GM12873 (cell line): ENCODE results near the gene TP53BP1.

ENCODE experiments used
- CTCF ChIP-seq: IDR thresholded peaks from 2 replicates; pipeline ENCODE4 v1.5.1; 2012; ENCODE audit warnings: low read depth, mild to moderate bottlenecking, moderate library complexity, low read length, control low read depth; ENCODE audit not compliant: insufficient read depth; ENCODE audit errors: missing control alignments

Gene TP53BP1

GRCh38 chr15:43360821-43361220, 132.1 kb downstream of the TP53BP1 start:
- no peak for TF ChIP-seq CTCF
